HCT116 (cell line): ENCODE data around the gene ATP2C1. TPM values are rescaled to one million over a fixed set of nuclear protein-coding genes. Genes with fewer than 3 reads are reported as not detected.

Source experiments
- ATAC-seq: fragments of 200-7000 bp; cut with Tn5 transposase; 2 replicates; pipeline ENCODE4 v1.9.1; 2020; ENCODE audit warnings: mild to moderate bottlenecking, moderate library complexity
- BruUV-seq: library from RNA; stranded (reverse); fragments of 400-500 nt; replicated peaks from 2 replicates; lab custom pipeline; 2021; lab: Mats Ljungman, UMichigan
- CTCF ChIA-PET: fragments of 300-600 bp; sonication (Branson Sonifier 250); formaldehyde crosslinking; loops from one replicate; lab custom pipeline; 2021; ENCODE audit warnings: antibody characterized with exemption; lab: Charles Lee
- POLR2A ChIA-PET: fragments of 300-600, 350-600 bp; sonication (Branson Sonifier 250); formaldehyde crosslinking; loops from one replicate; lab custom pipeline; 2021; ENCODE audit warnings: antibody characterized with exemption; lab: Charles Lee
- RAD21 ChIA-PET, 2 experiments: fragments of 300-600 bp; sonication (Branson Sonifier 250); formaldehyde crosslinking; loops; one replicate each; lab custom pipeline; 2023; ENCODE audit warnings: low total read pairs in 2 of 2; ENCODE audit not compliant: uncharacterized antibody in 2 of 2, unreplicated experiment in 2 of 2, low non-redundant PET in 1 of 2; lab: Charles Lee
- DNase-seq: peaks from one replicate; pipeline ENCODE4 v3.0.0-alpha.2; 2010; ENCODE audit warnings: low read depth, low spot score
- H2AFZ ChIP-seq: fragments of 200-600 bp; shearing (Covaris generic), sonication (generic); 2 replicates; pipeline ENCODE4 v1.6.1; 2017; ENCODE audit warnings: low read depth, mixed run types, mixed read lengths, antibody characterized with exemption, low read length; ENCODE audit not compliant: poor library complexity, severe bottlenecking
- H3K27ac ChIP-seq: 2 replicates; pipeline ENCODE4 v1.5.1; 2012; ENCODE audit warnings: low read depth, low read length
- H3K27me3 ChIP-seq: fragments of 200-600 bp; sonication (generic); 2 replicates; pipeline ENCODE4 v1.6.1; 2016; ENCODE audit warnings: mixed run types, low read length, mixed read lengths; ENCODE audit not compliant: insufficient read depth
- H3K36me3 ChIP-seq, 2 experiments: fragments of 200-500 bp in 1 of 2; fragments of 200-600 bp in 1 of 2; sonication (Bioruptor generic) in 1 of 2; sonication (generic) in 1 of 2; 2 replicates each; pipeline versions ENCODE4 v1.5.1 to v1.6.1; 2014 to 2016; ENCODE audit warnings: low read length in 2 of 2, inconsistent platforms in 1 of 2, mixed read lengths in 1 of 2, mixed run types in 1 of 2; ENCODE audit not compliant: insufficient read depth in 2 of 2, control insufficient read depth in 1 of 2
- H3K4me1 ChIP-seq, 2 experiments: fragments of 200-600 bp in 1 of 2; sonication (generic) in 1 of 2; 2 replicates each; pipeline versions ENCODE4 v1.5.1 to v1.6.1; 2012 to 2017; ENCODE audit warnings: low read length in 2 of 2, inconsistent platforms in 1 of 2, mild to moderate bottlenecking in 1 of 2, mixed read lengths in 1 of 2, mixed run types in 1 of 2, moderate library complexity in 1 of 2; ENCODE audit not compliant: insufficient read depth in 2 of 2, control insufficient read depth in 1 of 2
- H3K4me2 ChIP-seq: fragments of 200-600 bp; sonication (generic); 2 replicates; pipeline ENCODE4 v1.6.1; 2017; ENCODE audit warnings: mixed run types, low read length, mixed read lengths
- H3K4me3 ChIP-seq, 2 experiments: fragments of 200-600 bp in 1 of 2; sonication (generic) in 1 of 2; replicated peaks in 1 of 2; 2 replicates each; pipeline ENCODE4 v1.5.1; 2011 to 2016; ENCODE audit warnings: low read length in 2 of 2, control low read depth in 1 of 2, low read depth in 1 of 2, mild to moderate bottlenecking in 1 of 2, mixed read lengths in 1 of 2, mixed run types in 1 of 2
- H3K79me2 ChIP-seq: fragments of 200-600 bp; sonication (generic); 2 replicates; pipeline ENCODE4 v1.6.1; 2017; ENCODE audit warnings: mild to moderate bottlenecking, mixed run types, low read length, moderate library complexity, mixed read lengths; ENCODE audit not compliant: insufficient read depth
- H3K9ac ChIP-seq: fragments of 200-600 bp; sonication (generic); 2 replicates; pipeline ENCODE4 v1.6.1; 2016; ENCODE audit warnings: low read length, mixed read lengths
- H3K9me2 ChIP-seq: fragments of 200-600 bp; sonication (generic), shearing (Covaris generic); 2 replicates; pipeline ENCODE4 v1.6.1; 2017; ENCODE audit warnings: mixed run types, mild to moderate bottlenecking, moderate library complexity; ENCODE audit not compliant: insufficient read depth
- H3K9me3 ChIP-seq, 2 experiments: fragments of 200-500 bp in 1 of 2; fragments of 200-600 bp in 1 of 2; sonication (Bioruptor generic) in 1 of 2; sonication (generic) in 1 of 2; 2 replicates each; pipeline ENCODE4 v1.6.1; 2014 to 2017; ENCODE audit warnings: low read length in 2 of 2, mixed read lengths in 2 of 2, inconsistent platforms in 1 of 2, low read depth in 1 of 2, mild to moderate bottlenecking in 1 of 2, mixed run types in 1 of 2, moderate library complexity in 1 of 2; ENCODE audit not compliant: control insufficient read depth in 1 of 2, insufficient read depth in 1 of 2
- H4K20me1 ChIP-seq: fragments of 200-600 bp; sonication (generic), shearing (Covaris generic); 2 replicates; pipeline ENCODE4 v1.6.1; 2017; ENCODE audit warnings: mixed run types, mild to moderate bottlenecking, moderate library complexity; ENCODE audit not compliant: insufficient read depth
- CTCF ChIP-seq, 3 experiments: fragments of 200-600 bp in 1 of 3; sonication (generic) in 1 of 3; IDR thresholded peaks in 2 of 3; conservative IDR thresholded peaks in 1 of 3; 2 replicates each; pipeline ENCODE4 v1.5.1; 2012 to 2017; ENCODE audit warnings: low read depth in 2 of 3, low read length in 2 of 3, antibody characterized with exemption in 1 of 3, borderline replicate concordance in 1 of 3, control low read depth in 1 of 3, mild to moderate bottlenecking in 1 of 3, mixed read lengths in 1 of 3, mixed run types in 1 of 3, moderate library complexity in 1 of 3; ENCODE audit not compliant: insufficient read depth in 1 of 3
- ELF1 ChIP-seq: IDR thresholded peaks from 2 replicates; pipeline ENCODE4 v1.6.1; 2012; ENCODE audit warnings: low read depth, borderline replicate concordance
- JUND ChIP-seq: IDR thresholded peaks from 2 replicates; pipeline ENCODE4 v1.6.1; 2012
- POLR2A ChIP-seq: IDR thresholded peaks from 2 replicates; pipeline ENCODE4 v1.7.0; 2011; ENCODE audit warnings: borderline replicate concordance; ENCODE audit not compliant: insufficient read depth, insufficient read length; ENCODE audit errors: extremely low read depth
- POLR2AphosphoS5 ChIP-seq: IDR thresholded peaks from 2 replicates; pipeline ENCODE4 v1.6.1; 2011; ENCODE audit warnings: mild to moderate bottlenecking, low read depth, low read length, moderate library complexity
- RAD21 ChIP-seq: IDR thresholded peaks from 2 replicates; pipeline ENCODE4 v1.6.1; 2012; ENCODE audit warnings: low read depth, mild to moderate bottlenecking
- SIN3A ChIP-seq: IDR thresholded peaks from 2 replicates; pipeline ENCODE4 v1.6.1; 2012; ENCODE audit warnings: low read depth
- SP1 ChIP-seq: IDR thresholded peaks from 2 replicates; pipeline ENCODE4 v1.6.1; 2012; ENCODE audit warnings: low read depth
- SRF ChIP-seq: IDR thresholded peaks from 2 replicates; pipeline ENCODE4 v1.6.1; 2012; ENCODE audit warnings: low read depth
- TCF7L2 ChIP-seq: IDR thresholded peaks from 2 replicates; pipeline ENCODE4 v1.7.0; 2011; ENCODE audit warnings: borderline replicate concordance, inconsistent platforms; ENCODE audit not compliant: insufficient read depth, insufficient read length; ENCODE audit errors: extremely low read depth
- YY1 ChIP-seq: IDR thresholded peaks from 2 replicates; pipeline ENCODE4 v1.6.1; 2011; ENCODE audit warnings: low read length, low read depth, moderate library complexity, mild to moderate bottlenecking; ENCODE audit not compliant: insufficient replicate concordance; ENCODE audit errors: extremely low read depth
- intact Hi-C: fragments of 100-400 bp; cut with micrococcal nuclease; formaldehyde crosslinking; loops from 2 replicates; pipeline ENCODE4 v1.10.0; 2022
- total RNA-seq: library from RNA; stranded (reverse); gene quantifications from one replicate; pipeline ENCODE4 v1.2.1, GENCODE V29; 2021; ENCODE audit not compliant: unreplicated experiment
- TF ChIP-seq, protein P1 (sequence below): IDR thresholded peaks from 2 replicates; pipeline ENCODE4 v1.6.1; 2012

ATP2C1 gene
- total RNA-seq, 1 experiment from 2014 or later = 69.1 TPM

DNA sequence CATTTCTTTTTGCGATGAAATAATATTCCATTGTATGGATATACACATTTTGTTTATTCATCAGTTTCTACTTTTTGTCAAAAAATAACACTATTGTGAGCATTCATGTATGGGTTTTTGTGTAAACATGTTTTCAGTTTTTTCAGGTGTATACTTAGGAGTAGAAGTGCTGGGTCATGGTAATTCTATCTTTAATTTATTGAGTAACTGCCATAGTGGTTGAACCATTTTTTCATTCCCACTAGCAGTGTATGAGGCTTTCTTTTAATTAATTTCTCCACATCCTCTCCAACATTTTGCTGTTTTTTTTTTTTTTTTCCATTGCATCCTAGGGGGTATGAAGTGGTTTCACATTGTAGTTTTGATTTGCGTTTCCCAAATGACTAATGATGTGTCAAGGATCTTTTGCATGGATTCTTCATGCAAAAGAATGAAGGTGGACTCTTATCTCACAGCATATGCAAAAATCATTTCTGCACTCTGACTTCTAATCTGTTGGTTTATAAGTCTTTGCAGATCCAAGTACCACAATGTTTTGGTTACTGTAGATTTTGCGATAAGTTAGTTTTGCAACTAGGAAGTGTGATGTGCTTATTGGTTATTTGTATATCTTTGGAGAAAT lies 12.6 kb downstream of the ATP2C1 start:
- Histone ChIP-seq H2AFZ (no peak overlapping the region), H3K27me3 (no peaks in the 10 kb centered on the region), H3K36me3 (no peaks in the 10 kb centered on the region), H3K9me3 (no peaks in the 10 kb centered on the region), H3K9me2 (no peaks in the 10 kb centered on the region), H3K9ac (no peak overlapping the region), H3K4me2 (no peak overlapping the region)
- no TSS peak for BruUV-seq
- ChIA-PET POLR2A (no interaction called here), RAD21 (no interaction called here)
- intact Hi-C loops = no loop called here
- no peak for DNase-seq
- TF ChIP-seq POLR2A (no peak), RAD21 (no peak), POLR2AphosphoS5 (no peak), SIN3A (no peak), JUND (no peak), SRF (no peak), SP1 (no peak), YY1 (no peak), TCF7L2 (no peak), ELF1 (no peak), CTCF (IDR thresholded peaks at IDR 0.05 in 2 of 3, conservative IDR thresholded peaks at IDR 0.05 in 1 of 3; ENCODE audit: borderline replicate concordance in 1 of 3, insufficient read depth in 1 of 3, low read depth in 2 of 3, low read length in 2 of 3) (no peak)
- TF ChIP-seq, protein P1, sequence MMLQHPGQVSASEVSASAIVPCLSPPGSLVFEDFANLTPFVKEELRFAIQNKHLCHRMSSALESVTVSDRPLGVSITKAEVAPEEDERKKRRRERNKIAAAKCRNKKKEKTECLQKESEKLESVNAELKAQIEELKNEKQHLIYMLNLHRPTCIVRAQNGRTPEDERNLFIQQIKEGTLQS = no peak
- TF ChIP-seq, all 23 proteins: peak for 0
- Histone ChIP-seq H3K79me2 (peaks cover 85% of the 10 kb centered on the region), H4K20me1 (peaks cover 7% of the 10 kb centered on the region; the same call in 1 of the 2 replicates), H3K27ac (no peak overlapping the region), H3K4me1 (no peaks in the 10 kb centered on the region), H3K4me3 (no peak overlapping the region)
- no peak for ATAC-seq
- CTCF ChIA-PET = no interaction called here
